ENCODE measurements around the gene SFT2D1.

DNA sequence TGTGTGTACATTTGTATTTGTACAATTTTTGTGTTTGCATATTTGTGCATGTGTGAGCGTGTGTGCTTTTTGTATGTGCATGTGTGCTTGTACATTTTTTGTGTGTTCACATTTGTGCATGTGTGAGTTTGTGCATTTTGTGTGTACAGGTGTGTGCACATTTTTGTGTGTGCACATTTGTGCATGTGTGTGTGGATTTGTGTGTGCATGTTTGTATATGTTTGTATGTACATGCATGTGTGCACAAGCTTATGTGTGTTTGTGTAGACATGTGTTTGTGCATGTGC is 63.0 kb downstream of the SFT2D1 start:
- TF ChIP-seq EZH2 (optimal IDR thresholded peaks at IDR 0.05; ENCODE audit: low read depth, low read length) = no peak
- TF ChIP-seq CTCF (IDR thresholded peaks at IDR 0.05; ENCODE audit: low read length) = no peak
